Fibroblast of gingiva (primary cell): ENCODE measurements around the gene EMSY.

Experiments
- DNase-seq: peaks from one replicate; pipeline ENCODE4 v3.0.0-alpha.2; 2011; ENCODE audit warnings: low read depth

EMSY gene

DNA sequence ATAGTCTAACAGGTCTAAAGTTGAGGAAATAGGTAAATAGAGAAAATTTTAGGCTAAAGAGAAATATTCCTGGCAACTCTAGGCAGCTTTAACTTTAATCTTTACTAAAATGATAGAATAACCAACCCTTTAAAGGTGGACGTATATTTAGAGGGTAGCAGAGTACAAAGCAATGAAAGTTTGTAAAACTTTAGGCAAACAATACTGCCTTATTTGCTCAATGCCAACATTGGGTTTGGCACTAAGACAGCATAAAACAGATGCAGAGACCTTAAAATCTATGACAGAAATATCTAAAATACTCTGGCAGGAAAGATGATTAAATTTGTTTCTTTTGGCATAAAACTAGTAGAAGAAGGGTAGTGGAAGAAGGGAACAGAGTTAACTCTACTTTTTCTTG, 70.7 kb downstream of the EMSY start:
- peak; percentile 15 for DNase-seq

DNA sequence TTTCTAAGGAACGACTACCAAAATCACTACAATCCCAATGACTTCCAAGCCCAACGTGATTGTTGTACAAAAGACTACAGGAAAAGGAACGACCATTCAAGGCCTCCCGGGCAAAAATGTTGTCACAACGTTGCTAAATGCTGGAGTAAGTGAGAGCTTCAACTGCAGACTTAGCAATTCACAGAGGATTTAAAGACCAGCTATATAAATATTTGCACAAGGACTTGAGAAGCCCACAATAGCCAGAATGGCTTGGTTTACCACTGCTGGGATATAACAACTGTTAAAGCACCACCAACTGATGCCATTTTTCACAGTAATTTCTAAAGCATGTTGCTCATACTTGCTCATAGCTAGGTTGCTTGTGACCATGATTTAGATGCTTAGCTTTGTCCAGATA, 78.3 kb downstream of the EMSY start:
- DNase-seq = no peak

DNA sequence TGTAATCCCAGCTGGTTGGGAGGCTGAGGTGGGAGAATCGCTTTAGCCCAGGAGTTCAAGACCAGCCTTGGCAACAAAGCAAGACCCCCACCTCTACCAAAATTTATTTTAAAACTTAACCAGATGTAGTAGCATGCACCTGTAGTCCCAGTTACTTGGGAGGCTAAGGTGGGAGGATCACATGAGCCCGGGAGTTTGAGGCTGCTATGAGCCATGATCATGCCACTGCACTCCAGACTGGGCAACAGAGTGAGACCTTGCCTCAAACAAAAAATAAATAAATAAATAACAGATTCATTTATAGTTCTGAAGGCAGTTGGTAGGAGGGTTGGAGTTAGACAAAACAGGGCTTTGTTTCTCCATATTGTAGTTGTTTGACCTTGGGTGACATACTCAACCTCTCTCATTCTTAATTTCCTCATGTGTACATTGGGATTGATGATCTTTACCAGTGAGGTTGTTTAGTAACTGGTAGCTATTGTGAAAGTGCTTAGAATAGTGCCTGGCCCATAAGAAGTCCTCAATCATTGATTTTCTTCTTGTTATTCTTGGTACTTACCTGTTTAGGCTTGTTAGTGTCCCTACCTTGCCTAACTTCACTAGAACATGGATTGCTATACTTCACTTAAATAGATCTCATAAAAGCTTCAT, 79.1 kb downstream of the EMSY start:
- no peak for DNase-seq

DNA sequence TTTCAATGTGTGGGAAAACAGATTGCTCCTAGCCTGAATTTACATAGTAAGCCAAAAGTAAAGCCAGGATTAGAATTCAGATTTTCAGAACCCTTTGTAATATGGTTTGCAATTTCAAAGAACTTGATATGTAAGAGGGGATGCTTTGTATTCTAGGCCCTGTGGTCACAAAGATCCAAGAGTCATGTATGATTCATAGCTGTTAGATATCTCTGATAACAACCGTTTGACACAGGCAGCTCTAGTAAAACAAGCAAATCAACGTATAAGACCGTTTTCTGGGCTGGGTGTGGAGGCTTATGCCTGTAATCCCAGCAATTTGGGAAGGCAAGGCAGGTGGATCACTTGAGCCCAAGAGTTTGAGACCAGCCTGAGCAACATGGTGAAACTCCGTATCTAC, 79.6 kb downstream of the EMSY start:
- no peak for DNase-seq

DNA sequence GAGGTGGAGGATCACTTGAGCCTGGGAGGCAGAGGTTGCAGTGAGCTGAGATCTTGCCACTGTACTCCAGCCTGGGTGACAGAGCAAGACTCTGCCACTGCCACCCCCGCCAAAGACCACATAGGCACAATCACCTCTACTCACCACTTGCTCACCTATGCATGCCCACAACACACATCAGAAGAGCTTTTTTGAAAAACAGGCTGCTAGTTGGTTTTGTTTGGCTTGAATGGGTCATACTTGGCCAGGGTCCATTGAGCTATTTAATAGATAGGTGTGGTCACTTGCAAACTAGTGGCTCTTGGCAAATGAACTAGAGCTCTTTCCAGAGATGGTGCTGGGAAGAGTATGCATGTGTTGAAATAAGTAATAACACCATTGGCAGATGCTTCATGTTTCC, 80.1 kb downstream of the EMSY start:
- peak; percentile 83 for DNase-seq

DNA sequence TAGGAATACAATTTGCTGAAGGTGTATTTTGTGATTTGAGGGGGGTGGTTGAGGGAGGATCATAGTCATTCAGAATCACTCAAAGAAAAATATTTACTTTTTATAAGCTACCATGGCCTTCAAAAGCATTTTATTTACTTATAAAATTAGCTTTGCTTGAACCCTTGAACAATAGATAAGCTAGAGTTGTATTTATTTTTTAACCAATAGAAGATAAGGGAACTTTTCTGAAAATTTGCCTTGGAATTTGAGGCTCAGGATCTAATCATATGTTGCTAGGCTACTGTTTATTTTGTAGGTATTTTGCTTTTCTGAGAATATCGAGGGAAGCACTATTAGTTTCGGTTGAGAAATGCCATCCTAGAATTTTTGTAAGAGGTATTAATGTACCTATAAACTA, 82.1 kb downstream of the EMSY start:
- no peak for DNase-seq

DNA sequence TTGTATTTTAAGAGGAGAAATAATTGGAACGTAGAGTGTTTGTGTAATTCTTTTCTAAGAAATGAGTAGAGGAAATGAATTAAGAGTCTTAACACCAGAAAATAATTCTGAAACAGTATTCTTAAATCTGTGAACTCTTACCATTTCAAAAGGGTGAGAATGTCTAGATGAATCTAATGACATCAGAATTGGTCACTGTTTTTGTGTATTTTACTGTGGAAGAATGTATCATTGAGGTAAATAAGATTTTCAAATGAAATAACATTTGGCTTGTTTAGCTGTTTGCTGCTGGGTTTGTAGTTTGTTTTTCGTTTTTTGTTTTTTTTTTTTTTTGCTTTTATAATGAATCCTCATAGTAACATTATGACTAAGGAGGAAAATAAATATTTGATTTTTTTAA, 97.6 kb downstream of the EMSY start:
- no peak for DNase-seq

DNA sequence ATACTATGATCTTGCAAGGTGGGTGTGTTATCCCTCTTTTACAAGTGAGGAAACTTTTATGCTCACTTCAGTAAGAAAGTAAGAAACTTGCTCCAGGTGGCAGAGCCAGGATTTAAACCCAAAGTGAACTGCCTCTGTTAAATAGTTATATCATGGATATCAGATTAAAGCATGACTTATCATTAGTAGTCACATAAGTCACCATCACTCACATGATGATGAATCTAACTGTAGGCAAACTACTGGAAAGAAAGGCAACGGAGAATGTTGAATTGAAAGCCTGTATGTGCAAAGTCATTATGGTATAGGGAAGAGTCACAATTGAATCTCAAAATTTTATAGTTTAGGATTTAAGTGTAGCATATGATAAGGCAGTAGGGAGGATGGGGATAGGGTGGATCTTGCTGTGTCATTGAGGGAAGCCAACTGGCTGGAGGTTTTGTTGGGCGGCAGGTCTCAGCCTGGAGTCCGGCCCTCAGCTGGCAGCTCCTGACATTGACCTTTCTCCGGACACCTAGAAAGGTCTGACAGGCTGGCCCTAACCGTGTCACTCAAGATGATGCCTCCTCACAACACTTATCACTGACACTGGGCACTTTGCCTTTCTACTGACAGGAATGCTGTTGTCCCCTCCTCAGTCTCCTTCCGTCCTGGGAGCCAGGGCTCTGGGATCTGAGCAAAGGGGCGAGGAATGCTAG, 98.3 kb downstream of the EMSY start:
- DNase-seq = no peak

DNA sequence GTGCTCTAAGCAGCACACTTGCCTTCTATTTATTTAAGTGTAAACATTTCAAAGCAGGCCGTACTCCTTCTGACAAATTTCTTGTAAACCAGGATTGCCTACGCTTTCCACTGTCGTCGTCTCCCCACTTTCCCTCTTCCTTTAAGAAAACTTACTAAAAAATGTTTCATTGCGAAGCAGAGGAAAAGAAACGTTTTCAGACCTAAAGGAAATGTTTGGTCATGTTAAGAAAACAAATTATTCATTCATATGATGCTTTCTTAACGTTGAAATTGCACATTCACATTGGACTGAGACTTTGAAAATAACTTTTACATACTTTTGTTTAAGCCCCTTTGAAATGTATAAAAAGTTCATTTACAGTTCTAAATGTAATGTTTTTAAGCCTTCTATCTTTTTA, 106.0 kb downstream of the EMSY start:
- DNase-seq = no peak

DNA sequence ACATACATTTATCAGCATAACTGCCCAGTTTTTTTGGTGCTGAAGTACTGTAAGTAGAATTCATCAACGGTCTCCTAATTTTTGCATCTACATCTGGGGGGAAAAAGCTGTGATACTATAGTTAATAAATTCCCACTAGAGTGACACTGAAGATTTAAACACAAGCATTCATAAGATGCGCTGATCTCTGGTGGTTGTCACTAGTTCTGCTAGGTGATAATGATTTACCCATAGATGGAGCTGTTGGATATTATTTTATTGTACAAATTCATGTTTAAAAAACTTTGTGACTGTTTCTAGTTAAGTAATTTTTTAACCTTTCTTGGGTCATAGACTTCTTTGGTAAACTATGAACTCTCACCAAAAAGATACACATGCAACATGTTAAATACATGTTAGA, 106.6 kb downstream of the EMSY start:
- no peak for DNase-seq

DNA sequence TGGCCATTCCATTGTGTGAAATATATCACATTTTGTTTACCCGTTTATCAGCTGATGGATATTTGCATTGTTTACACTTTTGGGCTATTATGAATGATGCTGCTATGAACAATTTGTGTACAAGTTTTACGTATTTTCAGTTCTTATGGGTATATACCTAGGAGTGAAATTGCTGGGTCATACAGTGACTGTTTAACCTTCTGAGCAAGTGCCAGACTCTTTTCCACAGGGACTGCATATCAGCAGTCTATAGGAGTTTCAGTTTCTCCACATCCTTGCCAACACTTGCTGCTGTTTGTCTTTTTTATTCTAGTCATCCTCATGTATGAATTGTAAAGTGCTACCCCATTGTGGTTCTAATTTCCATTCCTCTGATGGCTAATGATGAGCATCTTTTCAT, 108.2 kb downstream of the EMSY start:
- DNase-seq = no peak

DNA sequence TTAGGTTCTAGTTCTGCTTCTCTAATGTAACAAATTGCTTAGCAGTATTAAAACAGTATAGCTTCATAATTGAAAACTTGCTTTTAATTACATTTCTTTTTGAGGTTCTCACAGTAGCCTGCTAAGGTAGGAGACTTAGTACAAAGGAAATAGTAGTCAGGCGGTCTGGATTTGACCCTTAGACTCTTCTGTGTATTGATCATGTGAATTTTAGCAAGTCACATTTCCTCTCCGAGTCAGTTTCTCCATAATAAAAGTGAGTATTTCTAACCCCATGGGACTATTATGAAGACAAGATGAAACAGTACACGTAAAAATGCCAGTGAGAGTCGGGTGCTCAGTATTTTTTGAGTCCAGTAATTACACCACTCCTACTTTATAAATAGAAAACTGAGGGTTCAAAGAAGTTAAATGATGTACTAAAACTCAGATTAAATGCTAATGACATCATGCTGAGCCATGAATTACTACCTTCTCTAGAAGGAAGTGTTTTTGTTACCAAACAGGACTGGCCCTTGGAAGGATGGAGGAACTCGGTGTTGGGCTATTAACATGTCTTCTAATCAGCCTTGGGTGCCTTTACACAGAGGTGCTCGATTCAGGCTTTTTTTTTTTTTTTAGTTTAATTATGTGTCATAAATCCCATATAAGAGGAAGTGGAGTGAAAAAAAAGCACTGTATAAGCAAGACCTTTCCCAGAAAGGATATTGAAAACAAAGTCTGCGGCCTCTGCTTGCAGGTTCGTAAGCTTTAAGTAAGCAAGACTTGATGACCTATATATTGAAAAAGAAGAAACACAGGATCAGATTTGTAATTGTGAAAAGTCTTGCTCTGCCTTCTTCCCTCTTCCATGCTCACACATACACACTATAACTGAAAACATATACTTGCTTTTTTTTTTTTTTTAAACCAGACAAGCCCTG, 109.0 kb downstream of the EMSY start:
- DNase-seq = no peak

DNA sequence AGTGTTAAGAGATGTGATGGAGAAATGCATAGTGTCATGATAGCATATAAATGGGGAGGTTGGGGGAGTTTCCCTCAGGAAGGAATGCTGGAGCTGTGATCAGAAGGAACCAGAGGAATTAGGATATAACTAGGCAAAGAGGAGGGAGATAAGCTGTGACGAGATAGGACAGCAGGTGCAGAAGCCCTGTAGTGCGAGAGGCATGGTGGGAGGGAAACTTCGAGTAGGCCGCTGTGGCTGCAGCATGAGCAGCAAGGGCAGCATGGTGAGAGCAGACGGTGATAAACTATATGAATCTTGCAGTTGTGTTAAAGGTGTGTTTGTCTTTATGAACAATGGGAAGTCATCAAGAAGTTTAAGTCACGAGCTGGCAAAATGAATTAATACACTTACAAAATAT, 109.9 kb downstream of the EMSY start:
- DNase-seq = no peak

DNA sequence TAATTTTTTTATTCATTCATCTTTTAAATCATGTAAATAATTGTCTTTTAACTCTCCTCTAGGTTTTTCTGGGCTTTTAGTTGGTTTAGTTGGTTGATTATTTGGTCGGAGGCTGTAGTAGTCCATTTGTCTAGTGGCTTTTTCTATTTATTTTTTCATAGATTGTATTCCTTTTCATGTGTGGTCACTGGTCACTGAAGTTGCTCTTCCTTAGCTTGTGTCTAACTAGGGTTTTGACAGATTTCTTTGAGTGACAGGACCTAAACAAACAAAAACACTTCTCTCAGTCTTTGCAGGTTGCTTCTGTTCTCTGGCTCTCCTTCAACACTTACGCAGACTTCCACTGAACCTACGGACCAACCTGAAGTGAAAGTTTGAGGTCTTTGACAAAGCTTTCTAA, 112.6 kb downstream of the EMSY start:
- no peak for DNase-seq

DNA sequence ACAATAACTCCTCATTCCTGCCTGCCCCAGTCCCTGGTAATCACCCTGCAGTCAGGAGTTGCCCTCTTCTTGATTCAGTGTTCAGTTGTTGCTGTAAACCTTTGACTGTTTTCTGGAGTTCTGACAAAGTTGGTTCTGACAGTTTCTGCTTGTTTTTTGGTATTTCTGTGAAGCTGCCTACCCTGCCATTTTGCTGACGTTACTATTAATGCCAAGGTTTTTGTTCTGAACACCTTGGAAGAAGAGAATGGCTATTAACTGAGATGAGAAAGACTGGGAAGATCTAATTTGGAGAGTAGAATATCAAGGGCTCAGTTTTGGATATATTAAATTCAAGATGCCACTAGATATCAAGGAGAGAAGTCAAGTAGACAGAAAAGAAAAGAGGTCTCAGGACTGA, 113.7 kb downstream of the EMSY start:
- DNase-seq = no peak

DNA sequence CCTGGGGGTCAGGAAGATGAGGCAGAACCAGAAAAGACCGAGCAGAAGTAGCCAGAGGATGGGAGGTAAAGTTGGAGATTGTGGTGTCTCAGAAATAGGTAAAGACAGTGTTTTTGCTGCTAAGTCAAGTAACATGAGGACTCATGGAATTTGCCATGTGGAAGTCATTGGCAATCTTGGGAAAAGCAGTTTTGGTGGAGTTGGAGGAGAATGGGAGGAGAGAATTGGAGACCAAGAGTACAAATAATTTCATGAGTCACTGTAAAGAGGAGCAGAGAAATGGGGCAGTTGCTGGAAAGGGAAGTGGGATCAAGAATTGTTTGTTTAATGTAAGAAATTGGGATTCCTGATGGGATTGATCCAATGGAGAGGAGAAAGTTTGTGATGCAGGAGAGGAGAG, 114.1 kb downstream of the EMSY start:
- DNase-seq = no peak

DNA sequence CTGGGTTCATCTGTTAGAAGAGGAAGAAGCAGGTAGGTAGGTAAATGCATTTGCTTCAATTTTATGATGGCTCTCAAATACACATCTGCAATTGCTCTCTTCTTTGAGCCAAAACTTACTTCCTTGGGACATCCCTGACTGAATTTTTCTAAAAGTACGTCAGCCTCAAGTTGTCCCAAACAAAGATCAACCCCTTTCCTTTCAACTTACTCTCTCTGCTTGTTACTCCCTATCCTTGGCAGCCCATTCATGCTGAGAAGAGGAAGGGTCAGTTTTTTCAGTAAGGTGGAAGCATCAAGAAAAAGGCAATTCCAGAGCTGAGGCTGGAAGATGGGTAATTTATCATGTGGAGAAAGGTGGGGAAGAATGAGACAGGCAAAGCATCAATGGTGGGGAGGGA, 114.5 kb downstream of the EMSY start:
- DNase-seq = no peak

DNA sequence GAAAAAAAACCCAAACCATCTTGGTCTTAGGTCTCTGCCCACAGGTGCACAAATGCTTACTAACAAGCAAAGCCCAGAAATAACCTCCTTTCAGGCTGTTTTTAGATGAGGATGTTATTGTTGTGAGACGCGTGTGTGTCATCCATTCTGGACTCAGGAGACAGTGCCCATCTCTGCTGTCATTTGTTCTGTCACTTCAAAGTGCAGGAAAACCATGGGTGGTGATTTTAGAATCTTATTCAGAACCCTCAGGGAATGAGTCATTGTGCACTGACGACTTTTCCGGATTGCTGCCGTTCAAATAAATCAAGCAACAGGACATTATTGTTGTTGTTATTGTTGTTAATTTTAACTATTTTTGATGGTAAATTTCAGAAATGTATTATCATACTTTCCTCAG, 115.4 kb downstream of the EMSY start:
- no peak for DNase-seq

DNA sequence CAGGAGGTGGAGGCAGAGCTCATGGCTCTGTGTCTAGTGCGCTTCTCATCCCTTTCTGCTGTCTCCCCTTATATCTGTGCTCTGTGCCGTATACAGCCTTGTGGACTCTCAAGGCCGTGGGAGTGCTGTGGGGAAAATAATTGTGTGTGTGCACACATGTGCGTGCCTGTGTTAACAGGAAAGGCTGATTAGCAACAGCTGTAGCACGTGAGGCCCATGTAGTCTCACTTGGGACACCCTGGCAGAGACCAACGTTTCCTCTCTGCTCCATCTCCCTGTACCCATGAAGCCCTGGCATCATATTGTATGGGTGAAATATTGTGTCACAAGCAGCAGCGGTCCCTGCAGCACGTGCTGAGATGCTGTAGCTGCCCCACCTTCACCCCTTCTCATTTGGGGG, 116.4 kb downstream of the EMSY start:
- DNase-seq = peak; percentile 56

DNA sequence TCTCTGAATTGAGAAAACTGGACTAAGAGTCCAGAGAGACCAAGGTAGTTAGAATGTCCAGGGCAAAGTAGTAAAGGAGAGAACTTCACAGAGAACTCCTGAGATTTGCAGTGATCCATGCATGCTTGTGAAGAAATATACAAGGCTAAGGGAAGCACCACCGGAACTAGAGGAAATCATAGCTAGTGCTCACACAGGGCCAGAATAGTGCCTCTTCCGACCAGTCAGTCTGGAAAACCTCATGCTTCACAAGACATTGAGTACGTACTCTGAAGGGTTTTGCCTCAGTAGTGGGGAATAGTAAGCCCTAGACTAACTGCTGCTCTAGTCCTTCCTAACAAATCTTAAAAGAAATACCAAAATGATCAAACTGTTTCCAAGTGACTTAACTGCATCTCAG, 117.7 kb downstream of the EMSY start:
- no peak for DNase-seq

DNA sequence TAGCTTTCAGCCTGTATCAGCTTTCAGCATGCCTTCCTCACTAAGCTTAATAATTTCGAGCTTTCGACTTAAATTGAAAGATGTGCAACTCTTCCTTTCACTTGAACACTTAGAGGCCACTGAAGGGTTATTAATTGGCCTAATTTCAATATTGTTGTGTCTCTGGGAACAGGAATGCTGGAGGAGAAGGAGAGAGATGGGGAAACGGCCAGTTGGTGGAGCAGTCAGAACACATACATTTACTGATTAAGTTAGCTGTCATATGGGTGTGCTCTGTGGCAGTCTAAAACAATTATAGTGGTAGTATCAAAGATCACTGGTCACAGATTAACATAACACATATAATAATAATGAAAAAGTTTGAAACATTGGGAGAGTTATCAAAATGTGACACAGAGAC, 119.5 kb downstream of the EMSY start:
- DNase-seq = no peak

DNA sequence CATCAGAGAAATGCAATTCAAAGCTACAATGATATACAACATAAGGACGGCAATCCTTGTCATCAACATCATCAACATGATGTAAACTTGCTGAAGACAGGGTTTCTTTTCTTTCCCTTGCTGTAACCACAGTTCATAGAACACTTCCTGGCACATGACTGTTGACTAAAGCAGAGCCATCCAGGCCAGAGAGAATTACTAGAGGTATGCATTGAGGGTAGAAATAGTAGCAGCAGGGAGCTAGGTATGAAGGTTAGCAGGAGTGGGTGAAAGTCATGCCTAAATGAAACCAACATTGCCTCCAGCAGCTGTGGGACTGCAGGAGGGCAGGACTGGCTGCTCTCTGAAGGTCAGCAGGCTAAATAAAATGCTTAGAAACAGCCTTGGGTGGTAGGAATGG, 122.0 kb downstream of the EMSY start:
- DNase-seq = no peak

DNA sequence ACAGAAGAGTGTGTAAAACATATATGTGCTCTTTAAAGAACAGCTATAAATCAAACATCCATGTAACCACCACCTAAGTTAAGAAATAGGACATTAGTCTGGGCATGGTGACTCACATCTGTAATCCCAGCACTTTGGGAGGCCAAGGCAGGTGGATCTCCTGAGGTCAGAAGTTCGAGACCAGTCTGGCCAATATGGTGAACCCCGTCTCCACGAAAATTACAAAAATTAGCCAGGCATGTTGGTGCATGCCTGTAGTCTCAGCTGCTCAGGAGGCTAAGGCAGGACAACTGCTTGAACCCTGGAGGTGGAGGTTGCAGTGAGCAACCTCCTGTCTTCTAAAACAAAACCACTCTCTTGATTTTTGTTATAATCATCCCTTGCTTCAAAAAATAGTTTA, 122.4 kb downstream of the EMSY start:
- DNase-seq = no peak
